NCI-H510A (cell line): ENCODE results near the gene B3GLCT.
A peak's percentile ranks its signal among the peaks of the same experiment; 100 is the strongest.

Experiments used
- DNase-seq: peaks from one replicate; lab custom pipeline; 2025; lab: John Stamatoyannopoulos, UW

B3GLCT gene

DNA sequence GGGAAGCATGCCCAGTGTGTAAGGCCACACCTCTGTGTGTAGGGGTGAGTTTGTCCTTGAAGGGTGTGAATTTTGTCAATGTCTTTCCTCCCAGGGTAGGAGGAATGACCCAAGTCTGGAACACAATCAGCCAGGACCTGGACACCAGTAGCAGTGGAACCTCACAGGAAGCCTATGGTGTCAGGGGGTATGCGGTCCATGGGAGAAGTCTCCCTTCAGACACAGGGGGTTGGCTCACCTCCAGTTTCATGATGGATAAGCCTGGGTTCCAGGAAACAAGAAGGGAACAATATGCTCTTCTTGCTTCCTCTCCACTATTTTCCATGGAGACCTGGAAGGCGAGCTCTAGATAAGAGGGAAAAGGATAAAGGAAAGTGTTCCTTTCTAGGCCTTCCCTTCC, 23.9 kb downstream of the B3GLCT start:
- no peak for DNase-seq

DNA sequence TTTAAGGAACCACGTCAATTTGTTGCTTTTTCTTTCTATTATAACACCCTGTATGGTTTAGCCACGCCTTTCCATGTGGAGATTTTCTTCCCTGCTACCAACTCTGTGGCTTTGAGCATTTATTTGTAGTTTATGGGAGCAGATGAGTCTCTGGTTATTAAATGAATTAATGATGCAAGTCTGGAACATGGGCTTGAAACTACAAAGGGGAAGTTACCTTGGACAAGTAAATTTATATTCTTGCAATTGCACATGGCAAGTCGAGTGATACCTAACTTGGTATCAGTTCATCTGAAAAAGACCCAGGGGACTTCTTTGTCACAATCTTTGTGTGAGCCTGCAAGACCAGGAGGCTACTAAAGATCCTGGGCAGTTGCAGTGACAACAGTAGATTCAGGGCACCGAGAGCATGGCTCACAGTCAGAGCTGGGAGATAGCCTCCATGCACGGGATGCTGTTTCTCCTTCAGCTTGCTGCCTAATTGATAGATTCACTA, 24.4 kb downstream of the B3GLCT start:
- DNase-seq, result no peak

DNA sequence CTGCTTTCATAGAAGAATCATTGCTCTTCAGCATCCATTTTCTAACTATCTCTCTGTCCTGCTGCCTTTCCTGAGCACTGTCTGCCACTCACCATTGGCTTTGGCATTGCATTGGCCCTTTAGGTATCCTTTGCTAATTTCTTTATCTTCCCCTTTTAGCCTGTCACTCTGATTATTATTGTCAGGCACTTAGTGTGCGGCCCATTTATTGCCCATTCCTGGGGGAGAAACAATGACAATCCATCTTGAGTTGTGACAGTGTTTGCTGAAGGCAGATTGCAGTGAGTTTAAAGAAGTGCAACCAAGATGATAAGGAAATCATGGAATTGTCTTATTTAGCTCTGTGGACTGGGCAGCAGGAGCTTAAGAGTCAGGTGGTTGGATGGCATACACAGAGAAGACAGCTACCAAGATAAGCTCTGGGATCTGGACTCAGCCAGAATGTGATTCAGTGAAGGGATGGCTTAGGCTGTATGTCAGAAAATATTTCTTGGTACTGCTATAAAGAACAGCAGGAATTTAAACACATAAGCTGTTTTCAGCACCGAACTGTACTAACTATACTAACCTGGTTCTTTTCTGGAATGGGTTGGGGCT, 25.3 kb downstream of the B3GLCT start:
- DNase-seq, result no peak

DNA sequence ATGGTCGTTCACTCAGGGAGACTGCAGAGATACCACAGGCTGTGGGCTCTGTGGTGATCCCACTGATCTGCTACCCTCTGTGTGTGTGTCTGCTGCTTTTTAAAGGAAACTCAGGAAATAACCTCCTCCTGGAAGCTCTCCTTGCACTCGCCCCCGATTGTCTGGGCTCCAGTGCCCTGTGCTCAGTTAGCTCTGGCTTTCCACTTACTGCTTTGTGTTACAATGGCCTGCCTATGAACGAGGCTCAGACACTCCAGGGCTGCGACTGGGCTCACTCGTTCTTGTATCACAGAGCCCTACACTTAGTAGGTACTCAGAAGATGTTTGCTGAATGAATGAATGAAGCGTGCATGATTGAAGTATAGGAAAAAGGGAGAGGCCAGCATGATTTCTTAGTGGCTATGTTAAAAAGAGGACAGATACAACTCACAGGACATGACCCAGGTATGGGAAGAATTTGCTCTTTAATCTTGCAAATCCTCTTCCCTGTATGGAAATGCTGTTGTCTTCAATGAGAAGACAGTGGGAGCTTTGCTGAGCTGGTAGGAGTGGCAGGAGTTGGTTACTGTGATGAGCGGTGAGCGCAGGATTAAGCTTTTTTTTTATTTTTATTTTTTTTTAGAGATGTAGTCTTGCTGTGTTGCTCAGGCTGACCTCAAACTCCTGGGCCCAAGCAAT, 26.4 kb downstream of the B3GLCT start:
- DNase-seq, result no peak

- no peak for DNase-seq
These were observed 27.3 kb downstream of the B3GLCT start for GRCh38 chr13:31227063-31227462.

- no peak for DNase-seq
These were observed 28.1 kb downstream of the B3GLCT start for GRCh38 chr13:31227870-31228269.

- DNase-seq, result no peak
These were observed 35.0 kb downstream of the B3GLCT start for GRCh38 chr13:31234729-31235128.

- peak; percentile 4 for DNase-seq
These were observed 36.5 kb downstream of the B3GLCT start for GRCh38 chr13:31236211-31236786.

DNA sequence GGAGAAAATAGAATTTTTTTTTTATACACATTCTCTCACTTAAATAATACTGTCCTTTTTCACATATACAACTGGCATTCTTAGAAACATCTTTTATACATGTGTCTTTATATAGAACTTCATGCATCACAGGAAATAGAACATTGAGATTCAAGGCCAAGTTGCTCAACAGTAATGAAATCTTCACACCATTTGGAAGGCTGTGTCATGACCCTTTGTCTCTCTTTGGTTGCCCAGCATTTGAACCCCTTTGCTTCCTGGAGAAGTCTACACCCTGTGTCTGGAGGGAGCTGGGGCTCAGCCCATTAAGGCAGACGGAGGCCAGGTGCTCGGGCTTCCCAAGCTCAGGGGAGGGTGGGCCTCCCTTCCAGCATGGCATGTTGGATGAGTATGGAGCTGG, 41.1 kb downstream of the B3GLCT start:
- DNase-seq, result no peak

- DNase-seq, result no peak
These were observed 42.6 kb downstream of the B3GLCT start for GRCh38 chr13:31242367-31242766.

DNA sequence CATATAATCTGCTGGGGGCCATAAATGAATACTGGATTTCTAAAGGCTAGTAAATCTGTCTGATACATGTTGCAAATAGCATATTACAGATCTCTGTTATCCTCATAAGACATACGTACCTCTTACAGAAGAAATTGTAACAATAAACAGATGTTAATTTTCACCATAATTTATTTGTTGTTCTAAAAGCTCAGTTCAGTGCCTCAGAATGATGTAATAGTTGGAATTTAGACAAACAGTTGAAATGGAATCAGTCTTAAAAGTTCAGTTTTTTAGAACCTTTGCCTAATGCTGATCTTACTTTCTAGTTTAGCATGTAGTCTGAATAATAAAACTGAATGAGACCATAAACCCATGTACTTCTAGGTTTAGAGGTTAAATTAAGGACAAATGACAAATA, 43.1 kb downstream of the B3GLCT start:
- no peak for DNase-seq

DNA sequence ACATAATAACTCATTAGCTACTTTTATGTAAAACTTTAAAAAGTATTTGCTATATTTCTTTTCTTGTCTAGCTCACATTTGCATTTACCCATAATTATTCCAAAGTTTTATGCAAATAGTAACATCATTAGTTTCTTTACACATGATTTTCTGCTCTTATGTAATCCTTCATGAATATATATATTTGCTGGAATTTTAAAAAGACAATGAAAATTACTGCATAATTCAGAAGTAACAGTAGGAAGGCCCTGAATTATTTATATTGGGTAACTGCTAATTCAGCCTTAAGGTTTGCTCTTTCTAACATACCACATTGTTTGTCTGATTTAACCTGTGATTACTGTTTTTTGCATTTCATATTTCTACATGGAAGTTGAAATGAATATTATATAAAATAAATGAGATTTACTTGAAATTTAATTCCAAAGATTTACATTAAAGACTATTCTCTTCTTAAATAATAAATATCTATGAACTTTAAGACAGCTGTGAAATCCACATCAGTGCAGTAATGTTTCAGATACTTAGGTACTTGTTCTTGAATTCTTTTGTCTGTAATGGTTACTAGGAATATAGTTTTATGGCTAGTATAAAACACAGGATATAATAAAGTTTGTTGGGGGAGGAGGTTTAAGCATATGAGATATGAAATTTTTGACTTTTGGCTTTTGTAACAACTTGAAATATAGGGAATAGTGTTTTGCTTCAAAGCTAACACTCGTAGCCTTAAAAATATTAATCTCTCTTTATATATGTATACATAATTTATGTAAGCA, 46.0 kb downstream of the B3GLCT start:
- no peak for DNase-seq

DNA sequence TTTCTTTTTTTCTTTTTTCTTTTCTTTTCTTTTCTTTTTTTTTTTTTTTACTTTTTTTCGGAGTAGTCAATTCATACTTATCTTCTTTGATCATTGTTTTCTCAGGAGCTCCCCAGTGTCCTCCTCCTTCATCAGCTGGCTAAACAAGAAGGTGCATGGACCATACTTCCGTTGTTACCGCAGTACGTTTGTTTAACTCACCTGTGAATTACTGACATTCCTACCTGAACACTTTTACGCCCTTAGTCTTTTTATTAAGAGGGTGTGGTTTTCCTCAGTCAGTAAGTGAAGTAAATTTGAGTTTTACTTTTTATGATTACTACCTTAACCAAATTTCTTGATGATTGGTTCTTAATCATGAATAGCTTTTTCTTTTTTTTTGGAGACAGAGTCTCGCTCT, 47.1 kb downstream of the B3GLCT start:
- DNase-seq, result no peak

GRCh38 chr13:31248361-31248760, 48.6 kb downstream of the B3GLCT start:
- DNase-seq, result no peak

DNA sequence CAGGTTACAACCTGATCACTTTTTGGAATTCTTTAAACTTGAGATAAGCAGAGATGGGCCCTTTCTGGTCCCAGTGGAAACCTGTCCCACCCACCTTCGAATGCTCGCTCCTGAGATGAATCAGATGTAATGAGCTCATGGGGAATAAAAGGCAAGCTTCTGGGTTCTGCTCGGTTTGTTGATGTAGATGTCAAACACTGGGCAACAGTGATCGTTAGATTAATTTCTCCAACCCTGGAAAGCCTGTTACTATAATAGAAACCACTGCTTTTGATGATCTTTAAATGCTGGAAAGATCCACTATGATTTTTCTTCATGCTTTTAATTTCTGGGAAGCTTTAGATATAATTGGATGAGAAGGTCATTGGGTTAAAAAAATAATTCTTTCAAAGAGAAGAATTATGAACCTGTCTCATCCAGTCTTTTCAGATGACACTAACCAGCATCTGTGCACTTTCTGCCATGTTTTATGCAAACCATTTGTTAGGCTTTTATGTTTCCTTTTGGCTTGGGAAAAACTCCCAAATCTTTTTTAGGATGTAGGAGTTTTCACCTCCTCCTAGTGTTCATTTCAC, 49.3 kb downstream of the B3GLCT start:
- DNase-seq, result no peak

GRCh38 chr13:31250435-31250834, 50.7 kb downstream of the B3GLCT start:
- DNase-seq, result no peak

DNA sequence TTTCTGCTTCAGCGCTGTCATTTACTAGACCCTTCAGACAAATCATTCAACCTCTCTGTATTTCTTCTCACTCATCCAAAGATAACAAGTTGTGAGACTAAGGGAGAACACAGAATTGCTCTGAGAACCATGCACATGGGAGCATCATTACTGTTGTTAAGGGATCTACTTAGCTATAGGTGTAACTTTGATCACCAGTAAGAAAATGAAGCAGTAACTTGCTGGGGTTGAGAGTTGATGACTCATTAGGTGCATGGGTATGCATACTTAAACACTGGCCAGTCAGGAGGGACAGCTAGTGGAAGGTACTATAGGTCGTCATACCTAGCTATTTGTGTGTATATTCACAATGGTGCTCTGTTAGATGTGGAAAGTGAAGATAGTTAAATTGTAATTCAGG, 61.5 kb downstream of the B3GLCT start:
- no peak for DNase-seq

- DNase-seq, result no peak
These were observed 63.6 kb downstream of the B3GLCT start for GRCh38 chr13:31263346-31263745.

GRCh38 chr13:31264151-31264550, 64.4 kb downstream of the B3GLCT start:
- no peak for DNase-seq

GRCh38 chr13:31267126-31267784, 67.5 kb downstream of the B3GLCT start:
- DNase-seq, result no peak

- no peak for DNase-seq
These were observed 74.6 kb downstream of the B3GLCT start for GRCh38 chr13:31274390-31274789.

DNA sequence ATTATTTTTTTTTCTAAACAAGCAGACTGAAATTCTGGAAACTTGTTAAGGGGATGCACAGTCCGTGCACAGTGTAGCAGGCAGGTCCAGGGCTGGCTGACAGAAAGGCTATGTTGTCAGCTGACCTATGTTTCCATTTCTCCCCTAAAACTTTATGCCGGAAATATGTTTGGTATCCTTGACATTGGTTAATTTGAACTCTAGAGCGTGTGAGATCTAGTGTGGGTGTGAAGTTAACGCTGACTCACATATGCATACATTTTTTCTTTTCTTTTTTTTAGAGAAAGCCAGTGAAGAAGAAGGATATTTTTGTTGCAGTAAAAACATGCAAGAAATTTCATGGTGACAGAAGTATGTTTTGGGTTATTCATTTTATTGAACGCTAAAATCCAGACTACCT, 76.6 kb downstream of the B3GLCT start:
- DNase-seq, result no peak
